GM12878 (cell line): ENCODE measurements around the gene PSTPIP2. TPM values are rescaled to one million over a fixed set of nuclear protein-coding genes. Genes with fewer than 3 reads are reported as not detected.

Source experiments
- PML ChIP-seq: IDR thresholded peaks from 2 replicates; pipeline ENCODE4 v1.6.1; 2012; ENCODE audit warnings: low read length, inconsistent platforms
- RB1 ChIP-seq: fragments of 450-650 bp; formaldehyde crosslinking; IDR thresholded peaks from 2 replicates; pipeline ENCODE4 v1.6.1; 2017; ENCODE audit warnings: mild to moderate bottlenecking, borderline replicate concordance
- TCF7 ChIP-seq: IDR thresholded peaks from 2 replicates; pipeline ENCODE4 v1.6.1; 2014; ENCODE audit warnings: antibody characterized with exemption, borderline replicate concordance
- ZNF384 ChIP-seq: IDR thresholded peaks from 2 replicates; pipeline ENCODE4 v1.6.1; 2012; ENCODE audit warnings: low read depth, mild to moderate bottlenecking, low read length, improper control_type of control experiment, borderline replicate concordance
- polyA plus RNA-seq, 11 experiments: library from polyadenylated mRNA; depleted of rRNA in 4 of 11; unstranded in 6 of 11; stranded (reverse) in 5 of 11; fragments of >200 nt; fragmentation: Nextera tagmentation in 4 of 11; fragmentation: Illumina TruSeq in 1 of 11; extraction: Ambion mirVana in 4 of 11; extraction: Trizol in 1 of 11; gene quantifications; 1 replicate in 1 of 11; 2 replicates in 10 of 11; pipeline versions ENCODE4 v1.2.1 to v1.2.3, GENCODE V29; 2011 to 2016; ENCODE audit warnings: inconsistent platforms in 2 of 11, missing spikeins in 2 of 11, low read depth in 1 of 11
- total RNA-seq, 4 experiments: library from RNA; depleted of rRNA in 3 of 4; stranded (reverse); fragments of >200 nt in 3 of 4; fragmentation: Illumina TruSeq in 1 of 4; extraction: Trizol in 1 of 4; gene quantifications; 2 replicates each; pipeline versions ENCODE4 v1.2.1 to v1.2.3, GENCODE V29; 2013 to 2021
- TF ChIP-seq, protein P1 (sequence below): IDR thresholded peaks from 2 replicates; pipeline ENCODE4 v1.6.1; 2012; ENCODE audit warnings: mild to moderate bottlenecking, low read depth, low read length
- TF ChIP-seq, protein P2 (sequence below): IDR thresholded peaks from 2 replicates; pipeline ENCODE4 v1.6.1; 2012; ENCODE audit warnings: low read depth, low read length, improper control_type of control experiment

Gene PSTPIP2
- total and polyA plus RNA-seq, 10 of the 15 experiments (the other 5 are each of a cell fraction or from before 2014, with no cell fraction given), result 0.69 to 38.4 (median 24.7) TPM

DNA sequence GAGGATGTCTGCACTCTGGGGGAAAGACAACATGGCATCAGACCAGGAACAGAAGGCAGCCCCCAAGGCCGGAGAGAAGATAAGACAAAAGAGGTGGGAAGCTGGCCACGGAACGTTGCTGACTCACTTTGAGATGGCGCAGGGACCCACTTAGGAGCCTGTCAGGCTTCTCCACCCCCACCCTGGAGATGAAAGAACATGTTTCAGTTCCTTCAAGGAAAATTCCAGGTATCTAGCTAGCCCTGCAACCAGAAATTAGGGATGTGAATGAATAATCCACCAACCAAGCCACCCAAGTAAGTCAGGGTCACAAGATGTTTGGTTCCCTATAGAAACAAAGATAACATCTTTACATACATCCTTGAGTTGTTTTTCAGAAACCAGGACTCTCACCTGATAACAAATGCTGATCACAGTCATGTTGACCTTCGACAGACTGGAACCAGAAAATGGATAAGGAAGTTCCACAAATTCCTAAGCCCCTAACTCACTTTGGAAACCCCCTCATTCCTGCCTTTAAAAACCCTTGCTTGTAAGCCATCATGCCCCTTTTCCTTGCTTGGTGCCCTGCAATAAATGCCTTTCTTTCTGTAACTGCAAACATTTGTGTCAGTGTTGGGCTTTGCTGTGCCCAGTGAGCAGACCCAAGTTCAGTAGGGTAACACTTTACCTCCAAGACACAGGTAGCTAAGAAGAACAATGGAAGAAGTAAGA is 31.9 kb downstream of the PSTPIP2 start (continued):
- TF ChIP-seq, protein P1, sequence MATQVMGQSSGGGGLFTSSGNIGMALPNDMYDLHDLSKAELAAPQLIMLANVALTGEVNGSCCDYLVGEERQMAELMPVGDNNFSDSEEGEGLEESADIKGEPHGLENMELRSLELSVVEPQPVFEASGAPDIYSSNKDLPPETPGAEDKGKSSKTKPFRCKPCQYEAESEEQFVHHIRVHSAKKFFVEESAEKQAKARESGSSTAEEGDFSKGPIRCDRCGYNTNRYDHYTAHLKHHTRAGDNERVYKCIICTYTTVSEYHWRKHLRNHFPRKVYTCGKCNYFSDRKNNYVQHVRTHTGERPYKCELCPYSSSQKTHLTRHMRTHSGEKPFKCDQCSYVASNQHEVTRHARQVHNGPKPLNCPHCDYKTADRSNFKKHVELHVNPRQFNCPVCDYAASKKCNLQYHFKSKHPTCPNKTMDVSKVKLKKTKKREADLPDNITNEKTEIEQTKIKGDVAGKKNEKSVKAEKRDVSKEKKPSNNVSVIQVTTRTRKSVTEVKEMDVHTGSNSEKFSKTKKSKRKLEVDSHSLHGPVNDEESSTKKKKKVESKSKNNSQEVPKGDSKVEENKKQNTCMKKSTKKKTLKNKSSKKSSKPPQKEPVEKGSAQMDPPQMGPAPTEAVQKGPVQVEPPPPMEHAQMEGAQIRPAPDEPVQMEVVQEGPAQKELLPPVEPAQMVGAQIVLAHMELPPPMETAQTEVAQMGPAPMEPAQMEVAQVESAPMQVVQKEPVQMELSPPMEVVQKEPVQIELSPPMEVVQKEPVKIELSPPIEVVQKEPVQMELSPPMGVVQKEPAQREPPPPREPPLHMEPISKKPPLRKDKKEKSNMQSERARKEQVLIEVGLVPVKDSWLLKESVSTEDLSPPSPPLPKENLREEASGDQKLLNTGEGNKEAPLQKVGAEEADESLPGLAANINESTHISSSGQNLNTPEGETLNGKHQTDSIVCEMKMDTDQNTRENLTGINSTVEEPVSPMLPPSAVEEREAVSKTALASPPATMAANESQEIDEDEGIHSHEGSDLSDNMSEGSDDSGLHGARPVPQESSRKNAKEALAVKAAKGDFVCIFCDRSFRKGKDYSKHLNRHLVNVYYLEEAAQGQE, result no peak
- TF ChIP-seq TCF7, result no peak
- TF ChIP-seq, protein P2, sequence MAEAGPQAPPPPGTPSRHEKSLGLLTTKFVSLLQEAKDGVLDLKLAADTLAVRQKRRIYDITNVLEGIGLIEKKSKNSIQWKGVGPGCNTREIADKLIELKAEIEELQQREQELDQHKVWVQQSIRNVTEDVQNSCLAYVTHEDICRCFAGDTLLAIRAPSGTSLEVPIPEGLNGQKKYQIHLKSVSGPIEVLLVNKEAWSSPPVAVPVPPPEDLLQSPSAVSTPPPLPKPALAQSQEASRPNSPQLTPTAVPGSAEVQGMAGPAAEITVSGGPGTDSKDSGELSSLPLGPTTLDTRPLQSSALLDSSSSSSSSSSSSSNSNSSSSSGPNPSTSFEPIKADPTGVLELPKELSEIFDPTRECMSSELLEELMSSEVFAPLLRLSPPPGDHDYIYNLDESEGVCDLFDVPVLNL, result no peak
- TF ChIP-seq ZNF384, result no peak
- no peak for TF ChIP-seq RB1
- TF ChIP-seq PML, result no peak
- TF ChIP-seq, all 136 proteins: peak for 0
